HG03095 (cell line): ENCODE results near the gene CXXC4.
A peak's percentile ranks its signal among the peaks of the same experiment; 100 is the strongest.

Source experiments
- ATAC-seq: cut with Tn5 transposase; IDR thresholded peaks from one replicate; pipeline ENCODE4 v1.9.1; 2021; ENCODE audit warnings: moderate library complexity; ENCODE audit not compliant: unreplicated experiment

CXXC4 gene

GRCh38 chr4:104490096-104490769, 4.5 kb downstream of the CXXC4 start:
- ATAC-seq, result peak; percentile 38

GRCh38 chr4:104489731-104490095, 5.0 kb downstream of the CXXC4 start:
- peak; percentile 29 for ATAC-seq

DNA sequence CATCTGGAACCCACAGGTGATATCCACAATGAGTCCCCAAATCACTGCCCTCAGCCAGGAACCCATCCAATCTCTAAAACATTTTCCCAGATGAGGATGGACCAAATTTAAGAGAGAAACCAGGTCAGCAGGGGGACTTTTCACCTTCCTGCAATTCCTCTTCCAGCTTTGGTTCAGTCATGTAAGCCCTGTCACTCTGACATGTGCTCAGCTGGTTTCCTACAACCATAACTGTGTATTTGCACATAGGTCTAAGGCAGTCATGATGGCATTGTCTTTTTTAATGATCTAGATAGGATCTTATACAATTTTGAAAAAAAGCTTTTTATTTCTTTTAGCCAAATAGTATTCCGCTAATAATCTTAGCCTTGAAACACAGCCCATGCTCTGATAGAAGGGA, 6.5 kb downstream of the CXXC4 start:
- ATAC-seq, result no peak

GRCh38 chr4:104486716-104487504, 7.8 kb downstream of the CXXC4 start:
- ATAC-seq, result no peak

DNA sequence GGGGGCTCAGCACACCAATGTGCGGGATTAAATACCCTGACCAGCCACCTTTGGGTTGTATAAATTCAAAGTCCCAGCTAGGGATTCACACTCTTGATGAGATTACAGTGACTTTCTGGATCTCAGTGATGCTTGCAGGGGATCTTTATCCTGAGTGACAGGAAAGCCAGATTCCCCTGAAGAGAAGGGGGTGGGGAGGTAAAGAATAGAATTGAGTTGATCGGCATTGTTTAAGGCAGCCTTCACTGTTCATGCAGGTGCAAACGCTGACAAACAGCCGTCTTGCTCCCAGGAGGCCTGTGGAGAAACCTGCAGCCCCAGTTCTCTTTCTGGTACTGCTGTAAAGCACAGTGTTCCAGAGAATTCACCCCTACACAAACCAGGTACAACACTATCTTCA, 19.0 kb downstream of the CXXC4 start:
- ATAC-seq, result no peak

GRCh38 chr4:104472766-104473165, 21.9 kb downstream of the CXXC4 start:
- no peak for ATAC-seq

DNA sequence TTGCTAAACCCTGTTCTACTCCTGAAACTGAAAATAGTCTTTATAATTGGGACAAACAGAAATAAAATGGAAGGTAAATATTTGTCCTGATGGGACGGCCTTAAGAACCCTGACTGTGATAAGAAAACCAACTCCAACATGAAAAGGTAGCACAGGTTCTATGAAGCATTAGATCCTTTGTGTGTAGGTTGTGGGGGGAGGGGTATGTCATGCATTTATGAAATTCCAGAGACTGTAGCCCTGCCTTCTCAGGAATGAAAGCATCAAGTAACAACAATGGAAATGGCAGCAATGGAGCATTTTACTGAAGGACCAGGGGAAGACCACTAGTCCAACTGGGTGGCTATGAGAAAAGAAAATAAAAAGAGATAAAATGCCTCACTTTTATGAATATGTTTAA, 23.9 kb downstream of the CXXC4 start:
- no peak for ATAC-seq

GRCh38 chr4:104469794-104470193, 24.9 kb downstream of the CXXC4 start:
- ATAC-seq, result no peak

- no peak for ATAC-seq
These were observed 29.1 kb downstream of the CXXC4 start for GRCh38 chr4:104465619-104466018.

DNA sequence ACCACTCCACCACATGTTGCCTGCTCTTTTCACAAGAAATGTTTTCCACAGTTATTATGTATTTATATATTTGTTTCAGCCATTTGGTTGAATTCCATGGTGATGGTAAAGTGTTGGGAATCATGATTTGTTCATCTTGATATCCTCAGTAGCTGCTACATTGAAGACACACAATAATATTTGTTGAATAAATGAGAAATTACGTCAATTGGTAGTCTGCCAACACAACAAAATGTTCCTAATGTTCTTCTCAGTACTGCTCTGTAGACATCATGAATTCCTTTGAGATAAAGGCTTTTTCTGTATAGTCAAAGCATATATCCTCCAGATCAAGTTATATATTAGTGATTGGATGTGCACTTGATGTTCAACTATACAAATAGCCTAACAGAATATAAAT, 29.5 kb downstream of the CXXC4 start:
- ATAC-seq, result no peak

- no peak for ATAC-seq
These were observed 32.1 kb downstream of the CXXC4 start for GRCh38 chr4:104462641-104463040.

DNA sequence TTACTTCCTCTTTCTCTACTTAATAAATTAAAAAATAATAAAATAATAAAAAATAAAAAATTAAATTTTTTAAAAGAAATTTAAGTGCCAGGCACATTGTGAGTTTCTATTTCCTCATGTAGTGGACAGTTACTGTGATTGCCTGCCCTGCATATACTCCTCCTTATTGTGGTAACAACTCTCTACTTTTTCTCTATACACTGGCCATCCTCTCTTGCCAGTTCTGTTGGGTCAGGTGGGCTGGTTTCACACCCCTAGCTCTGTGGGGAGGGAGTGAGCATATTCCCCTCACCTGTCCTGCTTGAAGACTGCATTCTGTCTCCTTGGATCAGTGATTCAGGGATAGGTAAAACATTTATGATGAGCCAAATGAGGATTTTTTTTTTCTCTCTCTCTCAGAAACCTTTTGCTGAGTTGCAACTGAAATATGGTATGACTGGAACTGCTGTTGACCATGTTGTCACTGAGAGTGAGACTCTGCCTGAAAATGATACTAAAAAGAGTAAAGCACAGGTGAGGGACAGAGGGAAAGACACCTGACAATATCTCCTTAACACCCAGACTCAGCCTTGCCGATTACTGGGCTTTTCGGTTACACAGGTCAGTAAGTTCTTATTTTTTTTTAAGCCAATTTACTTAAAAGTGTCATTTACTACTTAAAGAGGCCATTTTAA, 37.2 kb downstream of the CXXC4 start:
- ATAC-seq, result no peak

DNA sequence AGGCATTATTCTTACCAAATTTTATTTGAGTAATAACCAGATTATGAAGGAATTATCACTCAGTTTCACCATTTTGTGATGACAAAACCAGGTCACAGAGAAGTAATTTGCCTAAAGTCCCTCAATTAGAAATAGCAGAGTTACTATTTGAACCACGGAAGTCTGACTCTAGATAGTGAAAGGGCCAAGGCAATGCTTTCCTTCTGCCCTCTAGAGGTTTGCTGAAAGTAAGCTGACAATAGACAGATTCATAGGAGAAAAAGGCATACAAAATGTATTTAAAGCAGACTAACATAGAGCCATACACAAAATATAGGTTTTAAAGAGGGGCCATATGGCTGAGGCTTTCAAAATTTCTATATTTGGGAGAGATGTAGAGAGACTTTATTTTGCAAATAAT, 43.1 kb downstream of the CXXC4 start:
- ATAC-seq, result no peak

DNA sequence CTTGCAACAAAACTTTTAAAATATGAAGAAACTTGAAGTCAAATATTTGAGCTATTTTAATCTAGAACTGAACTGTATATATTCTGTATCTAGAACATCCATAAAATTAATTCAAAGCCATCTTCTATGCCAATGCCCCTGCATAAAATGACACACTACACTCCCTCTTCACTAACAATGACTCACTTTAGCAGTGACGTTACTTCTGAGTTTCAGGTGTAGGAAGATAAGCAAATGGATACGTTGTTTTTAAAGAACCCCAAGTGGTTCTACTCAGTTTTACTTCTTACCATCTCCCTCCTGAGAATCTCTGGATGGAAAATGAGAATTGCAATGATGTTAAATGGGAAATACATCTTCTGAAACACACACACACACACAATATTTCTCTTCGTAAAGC, 45.2 kb downstream of the CXXC4 start:
- ATAC-seq, result no peak

GRCh38 chr4:104447294-104447693, 47.4 kb downstream of the CXXC4 start:
- no peak for ATAC-seq

- no peak for ATAC-seq
These were observed 48.0 kb downstream of the CXXC4 start for GRCh38 chr4:104446431-104447278.

DNA sequence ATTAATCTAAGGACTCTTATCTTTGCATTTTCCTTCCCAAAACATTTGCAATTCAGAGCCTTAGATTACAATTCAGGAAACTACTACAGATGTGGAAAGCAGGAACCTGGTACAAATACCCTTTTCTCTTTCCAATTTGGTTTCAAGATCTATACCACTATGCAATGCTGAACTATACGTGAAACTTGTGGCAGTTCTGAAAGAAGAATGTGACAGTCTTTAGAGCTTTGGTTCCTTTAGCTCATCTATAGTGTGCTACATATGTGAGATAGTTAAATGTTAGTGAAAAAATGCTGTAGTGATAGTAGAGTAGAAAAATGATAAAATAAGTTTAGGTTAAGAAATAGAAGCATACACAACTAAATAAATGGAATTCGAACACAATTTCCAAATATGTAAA, 50.0 kb downstream of the CXXC4 start:
- ATAC-seq, result no peak

DNA sequence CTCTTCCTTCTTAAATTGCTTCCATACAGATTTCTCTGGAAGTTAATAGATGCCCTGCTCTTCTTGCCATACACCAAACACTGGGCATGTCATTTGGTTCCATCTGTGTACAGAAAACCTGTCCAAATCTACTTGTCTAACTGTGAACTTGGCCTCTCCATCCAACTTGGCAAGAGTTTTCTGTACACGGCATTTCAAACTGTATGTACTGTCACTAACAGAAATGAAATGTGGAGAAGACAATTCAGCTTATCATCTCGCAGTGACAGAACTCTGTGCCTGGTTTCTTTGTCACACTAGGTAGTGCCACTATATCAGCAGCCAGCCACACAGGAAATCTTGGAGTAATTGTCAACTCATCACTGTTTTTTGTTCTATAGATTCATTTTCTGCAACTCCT, 58.2 kb downstream of the CXXC4 start:
- ATAC-seq, result no peak

GRCh38 chr4:104429150-104429741, 65.4 kb downstream of the CXXC4 start:
- no peak for ATAC-seq

GRCh38 chr4:104425948-104426347, 68.7 kb downstream of the CXXC4 start:
- ATAC-seq, result peak; percentile 59

DNA sequence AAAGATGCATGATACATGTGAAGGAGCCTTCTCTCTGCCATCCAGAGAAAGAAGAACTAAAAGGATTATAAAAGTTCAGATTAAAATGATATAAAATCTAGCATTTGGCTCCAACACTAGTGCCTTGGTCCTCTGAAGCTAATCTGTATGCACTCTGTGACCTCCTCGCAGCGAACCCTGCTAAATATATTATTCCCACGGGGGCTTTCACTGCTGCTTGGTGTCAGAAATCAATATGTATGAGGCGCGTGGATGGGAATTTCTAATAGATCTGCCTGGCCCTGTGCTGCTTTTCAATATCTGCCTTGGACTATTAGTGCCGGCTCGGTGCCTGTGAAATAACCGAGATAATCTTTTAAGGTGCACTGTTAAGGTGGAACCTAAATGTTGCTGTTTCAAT, 69.7 kb downstream of the CXXC4 start:
- ATAC-seq, result no peak
